GM10248 (cell line): ENCODE results near the gene LRCH4.

Experiments used
- CTCF ChIA-PET: fragments of 300-600 bp; sonication (Branson Sonifier 250); formaldehyde crosslinking; extraction: SDS; loops from one replicate; lab custom pipeline; 2021; ENCODE audit warnings: antibody characterized with exemption; lab: Yijun Ruan, JAX
- POLR2A ChIA-PET: fragments of 350-650 bp; sonication (Branson Sonifier 250); formaldehyde crosslinking; extraction: SDS; loops from one replicate; lab custom pipeline; 2020; ENCODE audit warnings: antibody characterized with exemption; lab: Yijun Ruan, JAX
- DNase-seq: peaks from one replicate; pipeline ENCODE4 v3.0.0; 2012; ENCODE audit errors: extremely low spot score
- TF ChIP-seq, protein P1 (sequence below): IDR thresholded peaks from 2 replicates; pipeline ENCODE4 v1.5.1; 2012; ENCODE audit warnings: mild to moderate bottlenecking, low read depth; ENCODE audit errors: extremely low read depth, missing control alignments, control extremely low read depth

LRCH4 gene

DNA sequence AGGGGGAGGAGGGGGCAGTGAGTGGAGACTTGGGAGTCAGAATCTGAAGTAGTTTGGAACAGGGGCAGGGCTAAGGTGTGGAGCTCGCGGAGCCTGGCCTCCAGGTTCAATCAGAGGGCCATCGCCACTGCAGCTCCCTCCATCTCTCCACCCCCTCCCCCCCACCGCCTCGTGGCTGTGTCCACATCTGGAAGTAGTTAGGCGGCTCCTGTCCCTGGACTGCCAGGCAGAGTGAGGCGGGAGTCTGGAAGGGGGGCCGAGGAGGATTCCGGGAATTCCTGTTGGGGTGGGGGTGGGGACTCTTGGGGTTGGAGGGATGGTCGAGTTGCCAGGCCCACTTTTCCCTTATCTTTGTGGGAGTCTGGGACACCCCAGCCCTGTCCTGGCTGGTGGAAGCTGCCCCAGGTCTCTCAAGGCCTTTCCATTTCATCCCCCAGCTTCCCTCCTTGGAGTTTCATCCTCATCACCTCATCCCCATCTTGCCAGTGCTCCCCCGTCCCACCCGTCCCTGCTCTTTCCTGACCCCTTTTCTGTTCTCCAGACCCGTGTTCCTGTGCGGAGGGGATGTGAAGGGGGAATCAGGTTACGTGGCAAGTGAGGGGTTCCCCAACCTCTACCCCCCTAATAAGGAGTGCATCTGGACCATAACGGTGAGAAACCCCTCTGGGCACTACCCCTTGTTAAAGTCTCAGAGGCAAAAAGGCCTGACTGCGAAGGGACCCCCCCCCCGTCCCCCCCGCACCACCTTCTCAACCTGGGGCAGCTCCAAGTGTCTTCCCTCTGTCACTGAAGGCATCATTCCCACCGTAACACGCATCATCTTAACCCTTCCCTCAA is 17.2 kb upstream of the LRCH4 start:
- ChIA-PET POLR2A (no interaction called here), CTCF (interaction anchor here (0.8 to 3.5 kb wide), 6 partner anchors 9 to 103 kb away, joined by 3 to 21 read pairs (median 4); partner anchors contain the start of genes FBXO24, MOSPD3 and POP7)
- DNase-seq: no peak
- TF ChIP-seq, protein P1, sequence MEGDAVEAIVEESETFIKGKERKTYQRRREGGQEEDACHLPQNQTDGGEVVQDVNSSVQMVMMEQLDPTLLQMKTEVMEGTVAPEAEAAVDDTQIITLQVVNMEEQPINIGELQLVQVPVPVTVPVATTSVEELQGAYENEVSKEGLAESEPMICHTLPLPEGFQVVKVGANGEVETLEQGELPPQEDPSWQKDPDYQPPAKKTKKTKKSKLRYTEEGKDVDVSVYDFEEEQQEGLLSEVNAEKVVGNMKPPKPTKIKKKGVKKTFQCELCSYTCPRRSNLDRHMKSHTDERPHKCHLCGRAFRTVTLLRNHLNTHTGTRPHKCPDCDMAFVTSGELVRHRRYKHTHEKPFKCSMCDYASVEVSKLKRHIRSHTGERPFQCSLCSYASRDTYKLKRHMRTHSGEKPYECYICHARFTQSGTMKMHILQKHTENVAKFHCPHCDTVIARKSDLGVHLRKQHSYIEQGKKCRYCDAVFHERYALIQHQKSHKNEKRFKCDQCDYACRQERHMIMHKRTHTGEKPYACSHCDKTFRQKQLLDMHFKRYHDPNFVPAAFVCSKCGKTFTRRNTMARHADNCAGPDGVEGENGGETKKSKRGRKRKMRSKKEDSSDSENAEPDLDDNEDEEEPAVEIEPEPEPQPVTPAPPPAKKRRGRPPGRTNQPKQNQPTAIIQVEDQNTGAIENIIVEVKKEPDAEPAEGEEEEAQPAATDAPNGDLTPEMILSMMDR: no peak

DNA sequence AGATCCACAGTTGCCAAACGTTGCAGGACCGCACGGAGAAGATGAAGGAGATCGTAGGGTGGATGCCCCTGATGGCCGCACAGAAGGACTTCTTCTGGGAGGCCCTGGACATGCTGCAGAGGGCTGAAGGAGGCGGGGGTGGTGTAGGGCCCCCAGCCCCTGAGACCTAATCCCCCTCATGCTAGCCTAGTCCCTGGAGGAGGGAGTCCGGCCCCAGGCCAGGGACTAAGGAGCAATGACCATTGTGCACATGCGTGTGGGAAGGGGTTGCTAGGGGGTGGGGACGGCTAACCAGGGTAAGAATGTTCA is 14.8 kb upstream of the LRCH4 start:
- ChIA-PET POLR2A (no interaction called here), CTCF (interaction anchor here (1.2 to 3.5 kb wide), 3 partner anchors 11 to 13 kb away, joined by 3 to 21 read pairs (median 3); partner anchors contain the start of gene MOSPD3)
- DNase-seq: no peak
- TF ChIP-seq, protein P1: no peak

DNA sequence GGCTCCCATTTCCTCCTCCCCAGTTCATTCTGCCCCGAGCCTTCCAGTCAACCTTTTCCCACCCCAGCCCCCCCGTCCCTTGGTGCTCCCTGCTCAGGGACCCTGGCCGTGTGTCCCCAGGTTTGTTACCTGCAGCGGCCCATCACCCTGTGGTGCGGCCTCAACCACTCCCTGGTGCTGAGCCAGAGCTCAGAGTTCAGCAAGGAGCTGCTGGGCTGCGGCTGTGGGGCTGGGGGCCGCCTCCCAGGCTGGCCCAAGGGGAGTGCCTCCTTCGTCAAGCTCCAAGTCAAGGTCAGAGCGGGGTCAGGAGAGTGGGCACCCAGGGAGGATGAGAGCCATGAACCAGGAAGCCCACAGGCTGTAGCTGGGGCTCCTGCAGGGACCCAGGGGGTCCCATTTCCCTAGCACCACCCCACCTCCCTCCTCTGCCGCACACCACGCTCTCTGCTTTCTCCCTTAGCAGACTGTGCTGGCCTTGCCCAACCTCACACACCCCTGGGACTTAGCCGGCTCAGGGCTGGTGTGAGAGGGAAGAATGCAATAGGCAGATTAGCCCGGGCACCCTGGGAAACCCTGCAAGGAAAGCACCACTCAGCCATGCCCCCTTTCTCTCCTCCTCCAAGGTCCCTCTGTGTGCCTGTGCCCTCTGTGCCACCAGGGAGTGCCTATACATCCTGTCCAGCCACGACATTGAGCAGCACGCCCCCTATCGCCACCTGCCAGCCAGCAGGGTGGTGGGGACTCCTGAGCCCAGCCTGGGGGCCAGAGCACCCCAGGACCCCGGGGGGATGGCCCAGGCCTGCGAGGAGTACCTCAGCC is 14.2 kb upstream of the LRCH4 start:
- DNase-seq: no peak
- TF ChIP-seq, protein P1: no peak
- CTCF ChIA-PET: interaction anchor here (1.2 to 2.7 kb wide), 2 partner anchors 13 to 14 kb away, joined by 3 to 8 read pairs; partner anchors contain the start of genes FBXO24 and LRCH4
- POLR2A ChIA-PET: no interaction called here

DNA sequence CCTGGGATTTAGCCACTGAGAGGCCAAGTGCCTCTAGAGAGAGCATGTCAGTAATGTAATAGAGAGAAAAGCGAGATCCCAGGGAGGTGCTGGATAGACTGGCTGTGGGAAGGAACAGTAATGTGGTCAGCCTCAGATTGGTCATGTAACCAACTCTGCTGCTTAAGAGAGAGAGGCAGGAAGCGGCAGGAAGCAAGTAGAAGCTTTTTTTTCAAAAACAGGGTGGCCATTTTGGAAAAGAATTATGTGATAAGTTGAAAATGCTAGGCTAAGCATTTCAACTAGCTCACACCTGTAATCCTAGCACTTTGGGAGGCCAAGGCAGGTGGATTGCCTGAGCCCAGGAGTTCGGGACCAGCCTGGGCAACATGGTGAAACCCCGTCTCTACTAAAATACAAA is 12.5 kb upstream of the LRCH4 start:
- DNase-seq: no peak
- TF ChIP-seq, protein P1: no peak
- POLR2A ChIA-PET: no interaction called here
- CTCF ChIA-PET: interaction anchor here (1.1 to 2.7 kb wide), 3 partner anchors 10 to 35 kb away, joined by 3 to 8 read pairs (median 5); partner anchors contain the start of genes FBXO24 and LRCH4

DNA sequence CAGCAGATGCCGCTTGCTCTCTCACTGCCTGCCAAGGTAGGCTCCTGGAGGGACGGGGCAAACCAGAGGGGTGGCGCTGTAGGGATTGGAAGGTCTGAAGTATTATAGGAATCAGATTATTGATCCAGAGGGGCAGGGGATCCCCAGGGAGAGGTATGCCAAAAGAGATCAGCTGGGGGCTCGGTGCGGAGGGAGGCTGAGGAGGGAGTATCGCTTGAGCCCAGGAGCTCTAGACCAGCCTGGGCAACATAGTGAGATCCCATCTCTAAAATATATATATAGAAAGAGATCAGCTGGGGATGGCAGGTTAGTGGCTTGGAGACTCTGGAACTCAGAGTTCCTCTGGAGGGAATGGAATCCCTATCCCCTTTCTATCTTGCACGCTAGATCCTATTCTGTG is 9.3 kb upstream of the LRCH4 start:
- DNase-seq: no peak
- POLR2A ChIA-PET: no interaction called here
- CTCF ChIA-PET: interaction anchor here (1.8 to 2.1 kb wide), 2 partner anchors 22 to 31 kb away, joined by 4 to 5 read pairs; no protein-coding TSS in a partner anchor
- TF ChIP-seq, protein P1: no peak

DNA sequence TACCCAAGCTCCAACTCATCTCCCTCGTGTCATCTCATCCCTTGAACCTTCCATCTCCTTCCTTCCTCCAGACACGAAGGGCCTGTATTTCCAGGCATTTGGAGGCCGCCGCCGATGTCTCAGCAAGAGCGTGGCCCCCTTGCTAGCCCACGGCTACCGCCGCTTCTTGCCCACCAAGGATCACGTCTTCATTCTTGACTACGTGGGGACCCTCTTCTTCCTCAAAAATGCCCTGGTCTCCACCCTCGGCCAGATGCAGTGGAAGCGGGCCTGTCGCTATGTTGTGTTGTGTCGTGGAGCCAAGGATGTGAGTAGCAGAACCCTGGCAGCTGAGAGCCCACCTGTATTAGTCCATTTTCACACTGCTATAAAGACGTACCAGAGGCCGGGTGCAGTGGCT is 5.7 kb upstream of the LRCH4 start:
- POLR2A ChIA-PET: no interaction called here
- DNase-seq: no peak
- CTCF ChIA-PET: interaction anchor here (0.8 to 4.0 kb wide), 3 partner anchors 11 to 261 kb away, joined by 3 to 21 read pairs (median 3); partner anchors contain the start of genes PCOLCE and SLC12A9
- TF ChIP-seq, protein P1: no peak
